ENCODE data around the gene BRD7.

Gene BRD7

GRCh38 chr16:50288920-50289319, 79.9 kb downstream of the BRD7 start:
- FAIRE-seq = no peak

- FAIRE-seq = no peak
Observed at GRCh38 chr16:50288026-50288425, 80.8 kb downstream of the BRD7 start.

DNA sequence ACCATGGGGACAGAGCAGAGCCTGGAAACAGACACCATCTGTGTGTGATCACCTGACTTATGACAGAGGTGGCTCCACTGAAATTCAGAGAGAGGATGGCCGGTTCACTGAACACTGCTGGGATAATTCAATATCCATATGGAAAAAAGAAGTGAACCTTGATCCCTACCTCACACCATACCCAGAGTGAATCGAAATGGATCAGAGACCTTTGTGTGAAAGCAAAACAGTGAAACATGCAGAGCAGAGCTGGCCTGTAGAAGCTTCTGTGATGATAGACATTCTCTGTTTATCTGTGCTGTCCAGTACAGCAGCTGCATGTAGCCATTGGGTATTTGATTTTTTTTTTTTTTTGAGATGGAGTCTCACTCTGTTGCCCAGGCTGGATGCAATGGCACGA, 82.1 kb downstream of the BRD7 start:
- no peak for FAIRE-seq

GRCh38 chr16:50285406-50286003, 83.3 kb downstream of the BRD7 start:
- no peak for FAIRE-seq

GRCh38 chr16:50284131-50284911, 84.5 kb downstream of the BRD7 start:
- no peak for FAIRE-seq

- no peak for FAIRE-seq
Observed at GRCh38 chr16:50282955-50283631, 85.7 kb downstream of the BRD7 start.

DNA sequence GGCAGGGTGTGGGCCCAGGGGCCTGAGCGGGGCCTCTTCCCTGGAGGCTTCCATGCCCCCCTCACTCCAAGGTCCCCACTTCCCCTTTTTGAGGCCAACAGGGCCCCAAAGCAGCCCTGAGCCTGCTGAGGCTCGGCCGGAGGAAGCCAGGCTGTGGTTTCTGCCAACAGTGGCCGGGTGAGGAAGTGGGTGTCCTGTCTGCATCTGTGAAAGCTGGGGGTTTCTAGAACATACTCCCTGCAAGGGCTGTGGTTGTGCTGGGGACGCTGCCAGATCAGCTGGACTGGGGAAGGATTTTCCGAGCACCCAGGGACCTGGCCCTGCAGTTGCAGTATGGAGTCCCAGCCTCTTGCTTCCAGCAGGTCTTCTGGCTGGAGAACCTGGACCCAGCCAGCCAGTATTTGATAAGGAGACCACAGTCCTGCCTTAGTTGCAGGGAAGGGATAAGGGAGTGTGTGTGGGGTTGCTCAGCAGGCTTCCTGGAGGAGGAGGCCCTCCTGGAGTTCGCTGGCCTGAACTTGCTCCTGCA, 86.7 kb downstream of the BRD7 start:
- no peak for FAIRE-seq

- FAIRE-seq = no peak
Observed at GRCh38 chr16:50281391-50282009, 87.3 kb downstream of the BRD7 start.

DNA sequence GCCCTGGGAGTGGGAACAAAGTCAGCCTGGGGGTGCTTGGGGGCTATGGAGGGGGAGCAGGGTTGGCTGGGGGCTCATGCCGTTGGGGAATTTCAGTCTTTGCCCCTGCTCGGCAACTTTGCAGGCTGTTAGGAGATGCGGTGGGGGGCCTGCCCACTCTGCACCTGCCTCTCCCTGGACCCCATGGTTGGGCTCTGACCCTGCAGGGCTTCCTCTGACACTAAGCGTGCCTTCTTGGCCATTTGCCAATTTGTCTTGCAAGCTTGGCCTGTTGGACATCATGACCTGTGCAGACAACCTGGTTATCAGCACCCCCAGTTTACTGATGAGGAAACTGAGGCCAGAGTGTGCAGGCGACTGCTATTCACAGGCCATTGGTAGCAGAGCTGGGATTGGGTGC, 87.9 kb downstream of the BRD7 start:
- no peak for FAIRE-seq

- FAIRE-seq = no peak
Observed at GRCh38 chr16:50279504-50279865, 89.3 kb downstream of the BRD7 start.

DNA sequence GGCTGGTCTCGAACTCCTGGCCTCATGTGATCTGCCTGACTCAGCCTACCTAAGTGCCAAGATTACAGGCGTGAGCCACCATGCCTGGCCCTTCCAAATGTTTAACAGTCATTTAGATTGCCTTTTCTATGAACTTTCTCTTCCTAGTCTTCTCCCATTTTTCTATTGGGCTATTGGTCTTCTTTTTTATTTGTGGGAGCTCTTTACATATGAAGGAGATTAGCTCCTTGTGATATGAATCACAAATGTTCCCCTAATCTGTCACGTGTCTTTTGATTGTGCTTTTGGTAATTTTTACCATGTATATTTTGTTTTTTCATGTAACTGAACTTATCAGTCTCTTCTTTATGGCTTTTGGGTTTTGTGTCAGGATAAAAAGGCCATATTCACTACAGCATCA, 90.5 kb downstream of the BRD7 start:
- FAIRE-seq = no peak

GRCh38 chr16:50276801-50277555, 91.8 kb downstream of the BRD7 start:
- no peak for FAIRE-seq

- no peak for FAIRE-seq
Observed at GRCh38 chr16:50276326-50276640, 92.5 kb downstream of the BRD7 start.

GRCh38 chr16:50275428-50276325, 93.1 kb downstream of the BRD7 start:
- no peak for FAIRE-seq

- FAIRE-seq = no peak
Observed at GRCh38 chr16:50275098-50275415, 93.7 kb downstream of the BRD7 start.

DNA sequence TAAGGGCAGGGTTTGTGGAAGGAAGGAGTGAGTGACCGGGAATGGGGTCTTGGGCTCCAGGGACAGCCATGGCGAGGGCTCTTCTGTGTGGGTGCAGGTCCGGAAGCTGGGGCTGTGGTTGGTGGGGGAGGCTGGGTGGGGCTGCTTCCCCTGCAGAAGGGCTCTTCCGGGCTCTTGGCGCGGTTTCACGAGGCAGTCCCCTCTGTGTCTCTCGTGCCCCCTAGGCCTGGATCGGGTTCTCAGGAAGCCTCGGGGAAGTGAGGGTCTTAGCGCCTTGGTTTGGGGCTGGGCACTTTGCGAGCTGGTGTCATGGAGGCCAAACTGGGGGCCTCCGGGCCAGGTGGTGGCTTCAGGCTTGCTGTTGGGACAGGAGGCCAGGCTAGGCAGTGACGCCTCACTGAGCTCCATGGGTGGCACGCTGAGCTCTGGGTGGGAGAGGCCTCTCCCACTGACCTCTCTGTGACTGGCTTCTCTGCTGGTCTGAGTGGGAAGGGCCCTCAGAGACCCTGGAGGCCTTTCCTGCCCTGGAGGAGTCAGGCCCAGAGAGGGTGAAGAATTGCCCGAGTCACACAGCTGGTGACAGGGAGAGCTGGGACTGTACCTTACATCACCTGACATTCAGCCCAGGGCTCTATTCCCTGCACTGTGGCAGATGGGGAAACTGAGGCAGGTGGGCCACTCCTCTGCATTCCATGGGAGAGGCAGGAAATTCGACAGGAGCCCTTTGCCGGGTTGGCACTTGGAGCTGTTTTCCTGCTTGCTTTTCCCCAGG, 94.3 kb downstream of the BRD7 start:
- FAIRE-seq = no peak

DNA sequence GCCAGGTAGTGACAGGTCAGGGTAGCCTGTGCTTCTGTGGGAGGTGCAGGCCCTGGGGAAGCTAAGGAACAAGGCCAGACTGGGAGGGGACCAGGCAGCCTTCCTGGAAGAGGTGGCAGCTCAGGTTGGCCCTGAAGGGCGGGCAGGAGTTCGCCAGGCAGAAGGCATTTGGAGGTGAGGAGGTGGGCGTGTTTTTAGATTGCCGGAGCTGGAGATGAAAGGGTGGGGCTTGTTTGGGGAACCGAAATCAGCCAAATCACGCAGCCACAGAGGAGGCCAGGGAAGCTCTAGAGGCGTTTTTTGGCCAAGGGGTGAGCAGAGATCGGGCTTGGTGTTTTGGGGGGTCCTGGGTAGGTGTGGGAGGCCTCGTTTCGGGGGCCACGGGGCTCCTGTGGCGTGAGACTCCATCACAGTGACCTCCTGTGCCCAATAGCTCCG, 94.9 kb downstream of the BRD7 start:
- FAIRE-seq = no peak

DNA sequence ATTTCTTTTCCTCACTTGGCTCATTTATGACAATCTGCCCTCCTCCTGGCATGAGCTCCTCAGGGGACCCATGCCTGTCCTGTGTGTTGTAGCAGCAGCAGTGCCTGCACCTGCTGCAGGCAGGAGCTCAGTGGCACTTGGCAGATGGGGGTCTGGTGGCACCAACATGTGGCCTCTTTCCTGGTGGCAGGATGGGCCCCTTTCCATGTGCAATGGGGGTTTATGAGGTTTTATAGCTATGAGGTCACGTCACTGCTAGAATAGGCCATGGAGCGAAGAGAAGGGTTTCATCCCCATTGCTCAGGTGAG, 95.5 kb downstream of the BRD7 start:
- FAIRE-seq = no peak

GRCh38 chr16:50272687-50273381, 96.0 kb downstream of the BRD7 start:
- no peak for FAIRE-seq

- FAIRE-seq = no peak
Observed at GRCh38 chr16:50272111-50272571, 96.6 kb downstream of the BRD7 start.

Measured in A204.1 (cell line).